ENCODE measurements around the gene C19orf81.

GRCh38 chr19:50694815-50695145, 45.5 kb downstream of the C19orf81 start:
- TF ChIP-seq ZNF121 (tag by site-specific recombination; IDR thresholded peaks at IDR 0.05) (no peak), PRDM10 (tag by site-specific recombination; IDR thresholded peaks at IDR 0.05) (no peak), CTCF (tag by site-specific recombination; IDR thresholded peaks at IDR 0.05) (no peak), ZNF692 (tag by site-specific recombination; IDR thresholded peaks at IDR 0.05) (no peak), ZNF362 (tag by site-specific recombination; IDR thresholded peaks at IDR 0.05) (no peak), ZNF558 (tag by site-specific recombination; IDR thresholded peaks at IDR 0.05) (no peak), ZNF791 (tag by site-specific recombination; IDR thresholded peaks at IDR 0.05) (no peak)
